Measurements from ENCODE around the gene PXYLP1. TPM values are rescaled to one million over a fixed set of nuclear protein-coding genes. Genes with fewer than 3 reads are reported as not detected.

Gene PXYLP1
- total RNA-seq, 4 donors from 2014 or later = 18.5 to 29.7 (median 26.4) TPM

- Histone ChIP-seq H3K27ac (no peak overlapping the region), H3K9me3 (no peaks in the 10 kb centered on the region), H3K36me3 (no peaks in the 10 kb centered on the region), H3K4me3 (no peak overlapping the region), H3K27me3 (no peaks in the 10 kb centered on the region), H3K4me1 (no peaks in the 10 kb centered on the region)
- DNase-seq = no peak
- TF ChIP-seq, protein P1, sequence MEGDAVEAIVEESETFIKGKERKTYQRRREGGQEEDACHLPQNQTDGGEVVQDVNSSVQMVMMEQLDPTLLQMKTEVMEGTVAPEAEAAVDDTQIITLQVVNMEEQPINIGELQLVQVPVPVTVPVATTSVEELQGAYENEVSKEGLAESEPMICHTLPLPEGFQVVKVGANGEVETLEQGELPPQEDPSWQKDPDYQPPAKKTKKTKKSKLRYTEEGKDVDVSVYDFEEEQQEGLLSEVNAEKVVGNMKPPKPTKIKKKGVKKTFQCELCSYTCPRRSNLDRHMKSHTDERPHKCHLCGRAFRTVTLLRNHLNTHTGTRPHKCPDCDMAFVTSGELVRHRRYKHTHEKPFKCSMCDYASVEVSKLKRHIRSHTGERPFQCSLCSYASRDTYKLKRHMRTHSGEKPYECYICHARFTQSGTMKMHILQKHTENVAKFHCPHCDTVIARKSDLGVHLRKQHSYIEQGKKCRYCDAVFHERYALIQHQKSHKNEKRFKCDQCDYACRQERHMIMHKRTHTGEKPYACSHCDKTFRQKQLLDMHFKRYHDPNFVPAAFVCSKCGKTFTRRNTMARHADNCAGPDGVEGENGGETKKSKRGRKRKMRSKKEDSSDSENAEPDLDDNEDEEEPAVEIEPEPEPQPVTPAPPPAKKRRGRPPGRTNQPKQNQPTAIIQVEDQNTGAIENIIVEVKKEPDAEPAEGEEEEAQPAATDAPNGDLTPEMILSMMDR (IDR thresholded peaks at IDR 0.05) = no peak
- no peak for TF ChIP-seq POLR2A (IDR thresholded peaks at IDR 0.05)
- intact Hi-C loops (cut with DNase I; ENCODE audit: low total_unique reads) = no loop called here
Measured at GRCh38 chr3:141341536-141341935, 109.9 kb downstream of the PXYLP1 start.

DNA sequence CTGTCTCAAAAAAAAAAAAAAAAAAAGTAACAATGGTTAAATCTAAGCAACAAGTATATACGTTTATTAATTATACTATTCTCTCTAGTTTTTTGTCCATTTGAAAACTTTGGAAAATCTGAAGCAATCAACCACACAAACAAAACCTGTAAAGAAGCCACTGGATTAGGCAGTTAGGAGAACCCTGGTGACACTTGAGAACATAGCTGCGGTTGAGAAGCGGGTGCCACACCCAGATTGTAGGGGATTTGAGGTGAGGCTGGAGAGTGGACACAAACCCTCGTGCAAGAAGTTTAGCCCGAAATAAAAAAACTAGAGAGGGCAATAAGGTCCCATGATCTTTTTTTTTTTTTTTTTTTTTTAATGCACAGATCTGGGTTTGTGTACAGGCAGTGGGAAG is 110.8 kb downstream of the PXYLP1 start:
- intact Hi-C loops (cut with DNase I; ENCODE audit: low total_unique reads) = no loop called here

GRCh38 chr3:141343077-141343476 is 111.5 kb downstream of the PXYLP1 start:
- Histone ChIP-seq H3K4me3 (no peak overlapping the region), H3K4me1 (no peaks in the 10 kb centered on the region), H3K36me3 (no peaks in the 10 kb centered on the region), H3K27me3 (no peaks in the 10 kb centered on the region), H3K9me3 (no peaks in the 10 kb centered on the region), H3K27ac (no peak overlapping the region)
- no peak for DNase-seq
- TF ChIP-seq, protein P1 (IDR thresholded peaks at IDR 0.05) = no peak
- no peak for TF ChIP-seq POLR2A (IDR thresholded peaks at IDR 0.05)
- intact Hi-C loops (cut with DNase I; ENCODE audit: low total_unique reads) = no loop called here

More for the DNA sequence above, 110.8 kb downstream of the PXYLP1 start:
- Histone ChIP-seq H3K4me3 (no peak overlapping the region), H3K27me3 (no peaks in the 10 kb centered on the region), H3K36me3 (no peaks in the 10 kb centered on the region), H3K27ac (no peak overlapping the region), H3K4me1 (no peaks in the 10 kb centered on the region), H3K9me3 (no peaks in the 10 kb centered on the region)
- no peak for DNase-seq
- no peak for TF ChIP-seq POLR2A (IDR thresholded peaks at IDR 0.05)
- TF ChIP-seq, protein P1 (IDR thresholded peaks at IDR 0.05) = no peak

DNA sequence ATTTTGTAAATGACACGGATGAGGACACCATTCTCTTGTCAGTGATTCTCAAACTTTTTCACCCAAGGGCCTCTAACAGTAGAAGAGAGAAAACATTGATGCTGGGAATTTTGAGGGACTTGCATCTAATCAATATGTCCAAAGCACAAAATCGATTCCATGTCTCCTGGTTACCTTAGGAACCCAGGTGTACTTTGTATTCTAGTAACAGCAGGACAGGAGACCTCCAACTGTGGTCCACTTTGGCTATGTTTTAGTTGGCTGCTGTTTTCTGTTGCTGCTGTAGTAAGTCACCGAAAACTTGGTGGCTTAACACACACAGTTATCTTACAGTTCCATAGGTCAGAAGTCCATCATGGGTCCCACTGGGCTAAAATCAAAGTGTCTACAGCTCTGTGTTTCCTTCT is 112.2 kb downstream of the PXYLP1 start:
- no peak for TF ChIP-seq POLR2A (IDR thresholded peaks at IDR 0.05)
- TF ChIP-seq, protein P1 (IDR thresholded peaks at IDR 0.05) = no peak
- intact Hi-C loops (cut with DNase I; ENCODE audit: low total_unique reads) = no loop called here
- H3K4me1 ChIP-seq = no peaks in the 10 kb centered on the region

More for the DNA sequence above, 112.2 kb downstream of the PXYLP1 start:
- no peak overlapping the region for H3K4me3 ChIP-seq
- H3K27ac ChIP-seq = no peak overlapping the region
- no peaks in the 10 kb centered on the region for H3K36me3 ChIP-seq
- no peaks in the 10 kb centered on the region for H3K27me3 ChIP-seq
- no peak for DNase-seq
- no peaks in the 10 kb centered on the region for H3K9me3 ChIP-seq

Other genes starting within 250 kb of the PXYLP1 start
- gene SPSB4, start 180.5 kb upstream of the PXYLP1 start, total RNA-seq = 1 to 10 TPM in 1 of 4 donors, not detected in 3; 3.5 TPM
- 100 to 1,000 TPM; 125 to 183 (median 149) TPM for gene ZBTB38, start 136.7 kb downstream of the PXYLP1 start, total RNA-seq

Data from uterus (tissue), 4 donors.